HepG2 (cell line): ENCODE results near the gene DLX1.

Source experiments
- RORA ChIP-seq: sonication (generic); formaldehyde crosslinking; IDR thresholded peaks from 2 replicates; pipeline ENCODE4 v1.5.0; 2020; ENCODE audit warnings: mild to moderate bottlenecking, missing genetic modification reagents, moderate library complexity
- ZNF318 ChIP-seq: sonication (generic); formaldehyde crosslinking; IDR thresholded peaks from 2 replicates; pipeline ENCODE4 v1.4.0; 2020; ENCODE audit warnings: mild to moderate bottlenecking, missing genetic modification reagents

- TF ChIP-seq RORA (CRISPR knock-in tag) (no peak), ZNF318 (CRISPR knock-in tag) (no peak)
Observed at GRCh38 chr2:172089633-172090032, 4.3 kb downstream of the DLX1 start.
